Measurements from ENCODE around the gene FJX1.
A peak's percentile ranks its signal among the peaks of the same experiment; 100 is the strongest.
"Not testable (repeated sequence)": the region's sequence is repeated elsewhere in the genome, so short reads cannot be mapped to it uniquely, and the experiment has no call there.

The FJX1 gene

DNA sequence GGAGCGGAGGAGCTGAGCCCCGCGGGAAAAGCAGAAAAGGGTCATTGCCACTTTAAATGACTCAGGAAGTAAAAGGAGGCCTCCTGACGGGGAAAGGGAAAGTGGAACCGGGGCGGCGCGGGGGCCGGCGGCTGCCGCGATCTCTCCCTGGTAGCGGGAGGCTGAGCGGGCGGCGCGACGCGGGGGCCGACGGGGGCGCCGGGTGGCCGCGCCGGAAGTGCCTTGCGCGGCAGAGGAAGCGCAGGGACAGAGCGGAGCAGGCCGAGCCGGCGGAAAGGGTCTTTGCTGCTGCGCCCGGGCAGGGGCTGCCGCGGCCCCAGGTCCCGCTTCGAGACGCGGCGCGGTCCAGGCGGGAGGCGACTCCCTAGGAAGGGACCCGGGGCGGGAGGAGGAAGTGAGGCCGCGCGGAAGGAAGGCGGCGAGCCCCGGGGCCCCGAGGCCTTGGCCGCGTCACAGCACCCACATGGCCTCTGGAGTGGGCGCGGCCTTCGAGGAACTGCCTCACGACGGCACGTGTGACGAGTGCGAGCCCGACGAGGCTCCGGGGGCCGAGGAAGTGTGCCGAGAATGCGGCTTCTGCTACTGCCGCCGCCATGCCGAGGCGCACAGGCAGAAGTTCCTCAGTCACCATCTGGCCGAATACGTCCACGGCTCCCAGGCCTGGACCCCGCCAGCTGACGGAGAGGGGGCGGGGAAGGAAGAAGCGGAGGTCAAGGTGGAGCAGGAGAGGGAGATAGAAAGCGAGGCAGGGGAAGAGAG, 44.6 kb downstream of the FJX1 start, which contains the start of gene TRIM44:
Gene TRIM44, plus strand, starts transcription at position 127 of the 759 bp plus-strand sequence. Its CDS starts 337 bp downstream, at position 464.
- Histone ChIP-seq H3K9me3 (ENCODE audit: insufficient read depth, low read length) (peaks cover 29% of the 10 kb centered on the region), H2AFZ (ENCODE audit: low read depth, low read length) (peak within 1 kb of the TSS; percentile 99), H3K4me3 (ENCODE audit: low read length) (peak within 1 kb of the TSS; percentile 94), H3K4me1 (ENCODE audit: low read length) (peaks cover 24% of the 10 kb centered on the region), H3K27me3 (ENCODE audit: low read depth, low read length) (peaks cover 7% of the 10 kb centered on the region), H4K20me1 (ENCODE audit: insufficient read depth, low read length) (no peaks in the 10 kb centered on the region), H3K27ac (ENCODE audit: low read length) (peak within 1 kb of the TSS; percentile 60), H3K9ac (ENCODE audit: low read length) (peak within 1 kb of the TSS; percentile 89), H3K4me2 (ENCODE audit: low read length) (peak within 1 kb of the TSS; percentile 99), H3K36me3 (replicated peaks; ENCODE audit: low read depth, low read length) (peaks cover 41% of the 10 kb centered on the region), H3K79me2 (ENCODE audit: low read length) (peaks cover 49% of the 10 kb centered on the region)
- TF ChIP-seq, protein P1, sequence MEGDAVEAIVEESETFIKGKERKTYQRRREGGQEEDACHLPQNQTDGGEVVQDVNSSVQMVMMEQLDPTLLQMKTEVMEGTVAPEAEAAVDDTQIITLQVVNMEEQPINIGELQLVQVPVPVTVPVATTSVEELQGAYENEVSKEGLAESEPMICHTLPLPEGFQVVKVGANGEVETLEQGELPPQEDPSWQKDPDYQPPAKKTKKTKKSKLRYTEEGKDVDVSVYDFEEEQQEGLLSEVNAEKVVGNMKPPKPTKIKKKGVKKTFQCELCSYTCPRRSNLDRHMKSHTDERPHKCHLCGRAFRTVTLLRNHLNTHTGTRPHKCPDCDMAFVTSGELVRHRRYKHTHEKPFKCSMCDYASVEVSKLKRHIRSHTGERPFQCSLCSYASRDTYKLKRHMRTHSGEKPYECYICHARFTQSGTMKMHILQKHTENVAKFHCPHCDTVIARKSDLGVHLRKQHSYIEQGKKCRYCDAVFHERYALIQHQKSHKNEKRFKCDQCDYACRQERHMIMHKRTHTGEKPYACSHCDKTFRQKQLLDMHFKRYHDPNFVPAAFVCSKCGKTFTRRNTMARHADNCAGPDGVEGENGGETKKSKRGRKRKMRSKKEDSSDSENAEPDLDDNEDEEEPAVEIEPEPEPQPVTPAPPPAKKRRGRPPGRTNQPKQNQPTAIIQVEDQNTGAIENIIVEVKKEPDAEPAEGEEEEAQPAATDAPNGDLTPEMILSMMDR (IDR thresholded peaks at IDR 0.05; ENCODE audit: low read depth, low read length), result no peak
- TF ChIP-seq EZH2phosphoT487 (IDR thresholded peaks at IDR 0.05; ENCODE audit: low read depth), result no peak

DNA sequence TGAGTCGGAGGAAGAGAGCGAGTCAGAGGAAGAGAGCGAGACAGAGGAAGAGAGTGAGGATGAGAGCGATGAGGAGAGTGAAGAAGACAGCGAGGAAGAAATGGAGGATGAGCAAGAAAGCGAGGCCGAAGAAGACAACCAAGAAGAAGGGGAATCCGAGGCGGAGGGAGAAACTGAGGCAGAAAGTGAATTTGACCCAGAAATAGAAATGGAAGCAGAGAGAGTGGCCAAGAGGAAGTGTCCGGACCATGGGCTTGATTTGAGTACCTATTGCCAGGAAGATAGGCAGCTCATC, 45.1 kb downstream of the FJX1 start:
- Histone ChIP-seq H3K79me2 (ENCODE audit: low read length) (peaks cover 54% of the 10 kb centered on the region), H3K4me3 (ENCODE audit: low read length) (peak overlapping the region; percentile 94), H3K9me3 (ENCODE audit: insufficient read depth, low read length) (peaks cover 29% of the 10 kb centered on the region), H2AFZ (ENCODE audit: low read depth, low read length) (no peak overlapping the region), H3K36me3 (replicated peaks; ENCODE audit: low read depth, low read length) (peaks cover 43% of the 10 kb centered on the region), H4K20me1 (ENCODE audit: insufficient read depth, low read length) (no peaks in the 10 kb centered on the region), H3K4me2 (ENCODE audit: low read length) (peak overlapping the region; percentile 99), H3K9ac (ENCODE audit: low read length) (peak overlapping the region; percentile 89), H3K27ac (ENCODE audit: low read length) (peak overlapping the region; percentile 60), H3K27me3 (ENCODE audit: low read depth, low read length) (peaks cover 7% of the 10 kb centered on the region), H3K4me1 (ENCODE audit: low read length) (peaks cover 24% of the 10 kb centered on the region)
- TF ChIP-seq EZH2phosphoT487 (IDR thresholded peaks at IDR 0.05; ENCODE audit: low read depth), result no peak
- TF ChIP-seq, protein P1 (IDR thresholded peaks at IDR 0.05; ENCODE audit: low read depth, low read length), result no peak

DNA sequence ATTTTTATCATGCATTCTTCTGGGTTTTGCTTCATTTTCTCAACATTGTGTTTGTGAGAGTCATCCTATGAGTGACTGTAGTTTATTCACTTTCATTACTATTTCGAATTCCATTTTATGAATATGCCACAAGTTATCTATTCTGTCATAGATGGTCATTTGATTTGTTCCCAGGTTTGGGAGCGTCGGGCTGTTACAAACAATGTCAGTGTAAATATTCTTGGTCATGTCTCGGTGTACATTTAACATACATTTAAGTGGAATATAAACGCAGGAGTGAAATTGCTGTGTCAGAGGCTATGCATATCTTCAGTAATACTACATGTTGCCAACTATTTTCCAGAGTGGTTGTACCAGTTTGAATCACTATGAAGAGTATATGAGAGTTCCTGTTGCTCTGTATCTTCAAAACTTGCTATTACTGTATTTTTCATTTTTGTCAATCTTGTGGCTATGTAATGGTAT, 46.7 kb downstream of the FJX1 start:
- Histone ChIP-seq H3K27me3 (ENCODE audit: low read depth, low read length) (peaks cover 7% of the 10 kb centered on the region), H3K79me2 (ENCODE audit: low read length) (peaks cover 69% of the 10 kb centered on the region), H3K4me1 (ENCODE audit: low read length) (peaks cover 24% of the 10 kb centered on the region), H3K4me2 (ENCODE audit: low read length) (no peak overlapping the region), H3K27ac (ENCODE audit: low read length) (no peak overlapping the region), H2AFZ (ENCODE audit: low read depth, low read length) (no peak overlapping the region), H3K9ac (ENCODE audit: low read length) (no peak overlapping the region), H4K20me1 (ENCODE audit: insufficient read depth, low read length) (no peaks in the 10 kb centered on the region), H3K36me3 (replicated peaks; ENCODE audit: low read depth, low read length) (peaks cover 49% of the 10 kb centered on the region), H3K4me3 (ENCODE audit: low read length) (no peak overlapping the region; the same call in 1 of the 2 replicates), H3K9me3 (ENCODE audit: insufficient read depth, low read length) (peaks cover 29% of the 10 kb centered on the region)
- TF ChIP-seq, protein P1 (IDR thresholded peaks at IDR 0.05; ENCODE audit: low read depth, low read length), result no peak
- no peak for TF ChIP-seq EZH2phosphoT487 (IDR thresholded peaks at IDR 0.05; ENCODE audit: low read depth)

- Histone ChIP-seq H3K36me3 (replicated peaks; ENCODE audit: low read depth, low read length) (peaks cover 51% of the 10 kb centered on the region), H3K79me2 (ENCODE audit: low read length) (peaks cover 91% of the 10 kb centered on the region), H3K4me2 (ENCODE audit: low read length) (no peak overlapping the region), H4K20me1 (ENCODE audit: insufficient read depth, low read length) (peaks cover 16% of the 10 kb centered on the region; the same call in 1 of the 2 replicates), H2AFZ (ENCODE audit: low read depth, low read length) (no peak overlapping the region), H3K4me1 (ENCODE audit: low read length) (peaks cover 14% of the 10 kb centered on the region), H3K9ac (ENCODE audit: low read length) (no peak overlapping the region), H3K27ac (ENCODE audit: low read length) (no peak overlapping the region), H3K27me3 (ENCODE audit: low read depth, low read length) (no peaks in the 10 kb centered on the region), H3K4me3 (ENCODE audit: low read length) (no peak overlapping the region), H3K9me3 (ENCODE audit: insufficient read depth, low read length) (peaks cover 29% of the 10 kb centered on the region)
- TF ChIP-seq, protein P1 (IDR thresholded peaks at IDR 0.05; ENCODE audit: low read depth, low read length), result no peak
- TF ChIP-seq EZH2phosphoT487 (IDR thresholded peaks at IDR 0.05; ENCODE audit: low read depth), result no peak
Measured at GRCh38 chr11:35667257-35667656, 49.0 kb downstream of the FJX1 start.

GRCh38 chr11:35668350-35668749, 50.1 kb downstream of the FJX1 start:
- H3K4me2 ChIP-seq (ENCODE audit: low read length); H3K4me1 ChIP-seq (ENCODE audit: low read length); H3K4me3 ChIP-seq (ENCODE audit: low read length); H3K27me3 ChIP-seq (ENCODE audit: low read depth, low read length); H2AFZ ChIP-seq (ENCODE audit: low read depth, low read length); H3K27ac ChIP-seq (ENCODE audit: low read length); H3K9ac ChIP-seq (ENCODE audit: low read length): not testable (repeated sequence)
- Histone ChIP-seq H3K79me2 (ENCODE audit: low read length) (peaks cover 96% of the 10 kb centered on the region), H4K20me1 (ENCODE audit: insufficient read depth, low read length) (peaks cover 24% of the 10 kb centered on the region; the same call in 1 of the 2 replicates), H3K9me3 (ENCODE audit: insufficient read depth, low read length) (peaks cover 26% of the 10 kb centered on the region), H3K36me3 (replicated peaks; ENCODE audit: low read depth, low read length) (peaks cover 48% of the 10 kb centered on the region)
